Measurements from ENCODE around the gene RNF181. TPM values are rescaled to one million over a fixed set of nuclear protein-coding genes. Genes with fewer than 3 reads are reported as not detected.

The RNF181 gene
- total and polyA plus RNA-seq, 2 of the 13 experiments (the other 11 are each of a cell fraction or from before 2014, with no cell fraction given): 224 to 578 TPM

- TF ChIP-seq CEBPB (IDR thresholded peaks at IDR 0.05; ENCODE audit: borderline replicate concordance, low read depth, low read length): no peak
- peak; percentile 80; the same call in 1 of the 2 replicates for TF ChIP-seq RFXAP (CRISPR knock-in tag; IDR thresholded peaks at IDR 0.05; ENCODE audit: borderline replicate concordance)
- TF ChIP-seq CHD2 (IDR thresholded peaks at IDR 0.05; ENCODE audit: low read depth, low read length): no peak
- TF ChIP-seq ZNF501 (CRISPR knock-in tag; IDR thresholded peaks at IDR 0.05): peak; percentile 87
- TF ChIP-seq PRMT3 (CRISPR knock-in tag; IDR thresholded peaks at IDR 0.05; ENCODE audit: borderline replicate concordance, low read depth): no peak
- no peak for TF ChIP-seq ZNF441 (CRISPR knock-in tag; IDR thresholded peaks at IDR 0.05; ENCODE audit: borderline replicate concordance)
- TF ChIP-seq GTF3A (CRISPR knock-in tag; conservative IDR thresholded peaks at IDR 0.05): no peak; the same call in 1 of the 2 replicates
- TF ChIP-seq HNF1A (IDR thresholded peaks at IDR 0.05; ENCODE audit: low read depth): no peak
- TF ChIP-seq HNF1A (CRISPR knock-in tag; IDR thresholded peaks at IDR 0.05; ENCODE audit: borderline replicate concordance): peak; percentile 64; the same call in 1 of the 2 replicates
- TF ChIP-seq ZNF142 (CRISPR knock-in tag; IDR thresholded peaks at IDR 0.05): peak; percentile 84; the same call in 1 of the 2 replicates
- TF ChIP-seq ZNF383 (CRISPR knock-in tag; IDR thresholded peaks at IDR 0.05; ENCODE audit: borderline replicate concordance): no peak
- TF ChIP-seq ZNF512 (CRISPR knock-in tag; IDR thresholded peaks at IDR 0.05): no peak
- TF ChIP-seq ZNF224 (CRISPR knock-in tag; IDR thresholded peaks at IDR 0.05): peak; percentile 94
- peak; percentile 28; the same call in 1 of the 2 replicates for TF ChIP-seq ZMAT3 (CRISPR knock-in tag; conservative IDR thresholded peaks at IDR 0.05)
- TF ChIP-seq ARNT2 (CRISPR knock-in tag; IDR thresholded peaks at IDR 0.05; ENCODE audit: low read depth): peak; percentile 85
- no peak for TF ChIP-seq ZBTB20 (CRISPR knock-in tag; IDR thresholded peaks at IDR 0.05; ENCODE audit: borderline replicate concordance, low read depth)
- no peak for TF ChIP-seq ZFP62 (CRISPR knock-in tag; IDR thresholded peaks at IDR 0.05)
Measured at GRCh38 chr2:85611705-85612587, 16.4 kb downstream of the RNF181 start, which contains the start of gene C2orf68 (continued).
